ENCODE measurements around the gene SERPINB6.
"Not testable (repeated sequence)": the region's sequence is repeated elsewhere in the genome, so short reads cannot be mapped to it uniquely, and the experiment has no call there.

SERPINB6 gene

GRCh38 chr6:2913621-2914317, 57.6 kb downstream of the SERPINB6 start:
- DNase-seq (ENCODE audit: low read depth), result no peak

- DNase-seq (ENCODE audit: low read depth), result no peak
Observed at GRCh38 chr6:2911171-2911570, 60.2 kb downstream of the SERPINB6 start.

- no peak for DNase-seq (ENCODE audit: low read depth)
Observed at GRCh38 chr6:2909718-2910117, 61.6 kb downstream of the SERPINB6 start.

- not testable (repeated sequence) for DNase-seq (ENCODE audit: low read depth)
Observed at GRCh38 chr6:2909051-2909606, 62.2 kb downstream of the SERPINB6 start.

GRCh38 chr6:2908516-2908915, 62.9 kb downstream of the SERPINB6 start:
- not testable (repeated sequence) for DNase-seq (ENCODE audit: low read depth)

GRCh38 chr6:2903411-2904185, 67.8 kb downstream of the SERPINB6 start:
- not testable (repeated sequence) for DNase-seq (ENCODE audit: low read depth)

GRCh38 chr6:2901645-2902502, 69.5 kb downstream of the SERPINB6 start:
- DNase-seq (ENCODE audit: low read depth), result not testable (repeated sequence)

- no peak for DNase-seq (ENCODE audit: low read depth)
Observed at GRCh38 chr6:2900821-2901644, 70.3 kb downstream of the SERPINB6 start.

GRCh38 chr6:2900221-2900807, 71.1 kb downstream of the SERPINB6 start:
- DNase-seq (ENCODE audit: low read depth), result no peak

- DNase-seq (ENCODE audit: low read depth), result peak; percentile 38
Observed at GRCh38 chr6:2899596-2899995, 71.8 kb downstream of the SERPINB6 start.
